Activated naive CD4-positive, alpha-beta T cell treated with anti-CD3 and anti-CD28 coated beads, Interleukin-2, amount 50 U/mL, for 16 hours (primary cell): ENCODE results near the gene PPP6R3.

Experiments used
- DNase-seq: peaks from one replicate; pipeline ENCODE4 v3.0.0-alpha.2; 2020

The PPP6R3 gene

GRCh38 chr11:68497761-68498160, 37.2 kb downstream of the PPP6R3 start:
- no peak for DNase-seq

- DNase-seq, result no peak
Measured at GRCh38 chr11:68498321-68498720, 37.8 kb downstream of the PPP6R3 start.

- DNase-seq, result no peak
Measured at GRCh38 chr11:68498903-68499883, 38.6 kb downstream of the PPP6R3 start.

GRCh38 chr11:68500206-68500605, 39.7 kb downstream of the PPP6R3 start:
- no peak for DNase-seq

GRCh38 chr11:68501813-68502212, 41.3 kb downstream of the PPP6R3 start:
- no peak for DNase-seq

- DNase-seq, result no peak
Measured at GRCh38 chr11:68503251-68503687, 42.7 kb downstream of the PPP6R3 start.

GRCh38 chr11:68503792-68504191, 43.2 kb downstream of the PPP6R3 start:
- DNase-seq, result no peak

GRCh38 chr11:68504432-68505066, 44.0 kb downstream of the PPP6R3 start:
- DNase-seq, result no peak

- DNase-seq, result no peak
Measured at GRCh38 chr11:68505596-68505995, 45.0 kb downstream of the PPP6R3 start.

GRCh38 chr11:68506908-68507307, 46.4 kb downstream of the PPP6R3 start:
- no peak for DNase-seq

GRCh38 chr11:68508425-68508824, 47.9 kb downstream of the PPP6R3 start:
- no peak for DNase-seq

GRCh38 chr11:68509066-68509465, 48.5 kb downstream of the PPP6R3 start:
- DNase-seq, result no peak

GRCh38 chr11:68513930-68514487, 53.5 kb downstream of the PPP6R3 start:
- DNase-seq, result no peak

- no peak for DNase-seq
Measured at GRCh38 chr11:68517121-68517741, 56.7 kb downstream of the PPP6R3 start.

GRCh38 chr11:68518191-68518590, 57.6 kb downstream of the PPP6R3 start:
- no peak for DNase-seq

- no peak for DNase-seq
Measured at GRCh38 chr11:68521969-68522652, 61.6 kb downstream of the PPP6R3 start.

GRCh38 chr11:68523033-68523432, 62.5 kb downstream of the PPP6R3 start:
- DNase-seq, result no peak

- no peak for DNase-seq
Measured at GRCh38 chr11:68523743-68524142, 63.2 kb downstream of the PPP6R3 start.

GRCh38 chr11:68524213-68524612, 63.7 kb downstream of the PPP6R3 start:
- DNase-seq, result no peak

- DNase-seq, result no peak
Measured at GRCh38 chr11:68524681-68525080, 64.1 kb downstream of the PPP6R3 start.

GRCh38 chr11:68525336-68525735, 64.8 kb downstream of the PPP6R3 start:
- no peak for DNase-seq

GRCh38 chr11:68525930-68526329, 65.4 kb downstream of the PPP6R3 start:
- DNase-seq, result no peak

- DNase-seq, result no peak
Measured at GRCh38 chr11:68527585-68527984, 67.0 kb downstream of the PPP6R3 start.
